GM12878 (cell line): ENCODE data around the gene MT1G. TPM values are rescaled to one million over a fixed set of nuclear protein-coding genes. Genes with fewer than 3 reads are reported as not detected.

Experiments
- ATAC-seq: fragments of 200-7000 bp; cut with Tn5 transposase; 3 replicates; pipeline ENCODE4 v1.9.1; 2020; ENCODE audit warnings: mild to moderate bottlenecking, moderate library complexity
- BruUV-seq: library from RNA; stranded (reverse); fragments of 400-500 nt; replicated peaks from 2 replicates; lab custom pipeline; 2021; lab: Mats Ljungman, UMichigan
- CTCF ChIA-PET: fragments of 300-600 bp; sonication (Branson Sonifier 250); formaldehyde crosslinking; extraction: SDS; loops from one replicate; lab custom pipeline; 2021; ENCODE audit warnings: inconsistent platforms; lab: Yijun Ruan, JAX
- POLR2A ChIA-PET: fragments of 350-600 bp; formaldehyde crosslinking; extraction: SDS; loops from one replicate; lab custom pipeline; 2021; ENCODE audit warnings: inconsistent platforms; lab: Charles Lee
- RAD21 ChIA-PET: fragments of 300-600 bp; sonication (Branson Sonifier 250); formaldehyde crosslinking; loops from one replicate; lab custom pipeline; 2023; ENCODE audit warnings: antibody characterized with exemption; ENCODE audit not compliant: unreplicated experiment; lab: Charles Lee
- SMC1A ChIA-PET: fragments of 300-600 bp; sonication (Branson Sonifier 250); formaldehyde crosslinking; loops from one replicate; lab custom pipeline; 2023; ENCODE audit not compliant: unreplicated experiment, uncharacterized antibody; lab: Charles Lee
- DNase-seq: peaks from one replicate; pipeline ENCODE4 v3.0.0-alpha.2; 2011; ENCODE audit warnings: low read depth, low spot score
- FAIRE-seq: peaks from 3 replicates; lab custom pipeline; 2011; peaks lifted over from hg19 to GRCh38; lab: Jason Lieb, UNC
- H2AFZ ChIP-seq: 2 replicates; pipeline ENCODE4 v1.6.0; 2011; ENCODE audit warnings: low read depth, low read length, control low read depth; ENCODE audit not compliant: control insufficient read depth
- H3K27ac ChIP-seq: 2 replicates; pipeline ENCODE4 v1.5.1; 2011; ENCODE audit warnings: control low read depth; ENCODE audit not compliant: control insufficient read depth, insufficient read depth
- H3K27me3 ChIP-seq, 2 experiments: replicated peaks in 1 of 2; 2 replicates each; pipeline versions ENCODE4 v1.6.0 to v1.6.1; 2011; ENCODE audit warnings: low read length in 1 of 2; ENCODE audit not compliant: control insufficient read depth in 2 of 2, insufficient read depth in 2 of 2
- H3K36me3 ChIP-seq, 2 experiments: 2 replicates each; pipeline ENCODE4 v1.5.1; 2011; ENCODE audit warnings: low read length in 1 of 2; ENCODE audit not compliant: control insufficient read depth in 2 of 2, insufficient read depth in 2 of 2
- H3K4me1 ChIP-seq: 2 replicates; pipeline ENCODE4 v1.6.1; 2011; ENCODE audit warnings: mild to moderate bottlenecking, low read length, moderate library complexity, mixed read lengths; ENCODE audit not compliant: control insufficient read depth, insufficient read depth
- H3K4me2 ChIP-seq: 2 replicates; pipeline ENCODE4 v1.6.0; 2011; ENCODE audit warnings: control low read depth; ENCODE audit not compliant: control insufficient read depth, insufficient read depth
- H3K4me3 ChIP-seq: fragments of 200-600 bp; sonication (generic); 2 replicates; pipeline ENCODE4 v1.5.1; 2016
- H3K79me2 ChIP-seq: 2 replicates; pipeline ENCODE4 v1.6.0; 2011; ENCODE audit warnings: low read length; ENCODE audit not compliant: control insufficient read depth, insufficient read depth
- H3K9ac ChIP-seq: 2 replicates; pipeline ENCODE4 v1.8.0; 2011; ENCODE audit warnings: low read length, control low read depth, mixed read lengths; ENCODE audit not compliant: control insufficient read depth, insufficient read depth
- H3K9me3 ChIP-seq: replicated peaks from 3 replicates; pipeline ENCODE4 v1.5.1; 2011; ENCODE audit warnings: mild to moderate bottlenecking, low read length; ENCODE audit not compliant: control insufficient read depth, insufficient read depth
- H4K20me1 ChIP-seq: 2 replicates; pipeline ENCODE4 v1.6.0; 2011; ENCODE audit not compliant: control insufficient read depth, insufficient read depth
- BCL11A ChIP-seq: IDR thresholded peaks from 2 replicates; pipeline ENCODE4 v1.6.1; 2011; ENCODE audit warnings: low read depth, low read length
- BHLHE40 ChIP-seq, 2 experiments: fragments of 450-650 bp in 1 of 2; IDR thresholded peaks; 2 replicates each; pipeline ENCODE4 v1.6.1; 2011 to 2017; ENCODE audit warnings: low read depth in 2 of 2, borderline replicate concordance in 1 of 2, improper control_type of control experiment in 1 of 2, low read length in 1 of 2, mild to moderate bottlenecking in 1 of 2
- PAX5 ChIP-seq: IDR thresholded peaks from 2 replicates; pipeline ENCODE4 v1.6.1; 2011; ENCODE audit warnings: low read depth, low read length, borderline replicate concordance
- WGBS: methylation state at CpG from one replicate; pipeline ENCODE4 v1.1.6; 2016; ENCODE audit warnings: low lambda C conversion rate; ENCODE audit not compliant: insufficient replicate concordance, insufficient coverage; ENCODE audit errors: missing lambda C conversion rate; 5-methylcytosine and 5-hydroxymethylcytosine counted together
- in situ Hi-C: fragments of 300-500 bp; cut with MboI; formaldehyde crosslinking; loops from 9 replicates; pipeline ENCODE4 v1.14.3; 2018; ENCODE audit warnings: mixed read lengths
- intact Hi-C: fragments of 100-400 bp; cut with micrococcal nuclease; formaldehyde crosslinking; loops from one replicate; pipeline ENCODE4 v1.14.2; 2022; ENCODE audit not compliant: unreplicated experiment
- polyA plus RNA-seq, 11 experiments: library from polyadenylated mRNA; depleted of rRNA in 4 of 11; unstranded in 6 of 11; stranded (reverse) in 5 of 11; fragments of >200 nt; fragmentation: Nextera tagmentation in 4 of 11; fragmentation: Illumina TruSeq in 1 of 11; extraction: Ambion mirVana in 4 of 11; extraction: Trizol in 1 of 11; gene quantifications; 1 replicate in 1 of 11; 2 replicates in 10 of 11; pipeline versions ENCODE4 v1.2.1 to v1.2.3, GENCODE V29; 2011 to 2016; ENCODE audit warnings: inconsistent platforms in 2 of 11, missing spikeins in 2 of 11, low read depth in 1 of 11
- total RNA-seq, 4 experiments: library from RNA; depleted of rRNA in 3 of 4; stranded (reverse); fragments of >200 nt in 3 of 4; fragmentation: Illumina TruSeq in 1 of 4; extraction: Trizol in 1 of 4; gene quantifications; 2 replicates each; pipeline versions ENCODE4 v1.2.1 to v1.2.3, GENCODE V29; 2013 to 2021

Gene MT1G
- total and polyA plus RNA-seq, 10 of the 15 experiments (the other 5 are each of a cell fraction or from before 2014, with no cell fraction given): 1.2 to 9.1 (median 4.6) TPM

DNA sequence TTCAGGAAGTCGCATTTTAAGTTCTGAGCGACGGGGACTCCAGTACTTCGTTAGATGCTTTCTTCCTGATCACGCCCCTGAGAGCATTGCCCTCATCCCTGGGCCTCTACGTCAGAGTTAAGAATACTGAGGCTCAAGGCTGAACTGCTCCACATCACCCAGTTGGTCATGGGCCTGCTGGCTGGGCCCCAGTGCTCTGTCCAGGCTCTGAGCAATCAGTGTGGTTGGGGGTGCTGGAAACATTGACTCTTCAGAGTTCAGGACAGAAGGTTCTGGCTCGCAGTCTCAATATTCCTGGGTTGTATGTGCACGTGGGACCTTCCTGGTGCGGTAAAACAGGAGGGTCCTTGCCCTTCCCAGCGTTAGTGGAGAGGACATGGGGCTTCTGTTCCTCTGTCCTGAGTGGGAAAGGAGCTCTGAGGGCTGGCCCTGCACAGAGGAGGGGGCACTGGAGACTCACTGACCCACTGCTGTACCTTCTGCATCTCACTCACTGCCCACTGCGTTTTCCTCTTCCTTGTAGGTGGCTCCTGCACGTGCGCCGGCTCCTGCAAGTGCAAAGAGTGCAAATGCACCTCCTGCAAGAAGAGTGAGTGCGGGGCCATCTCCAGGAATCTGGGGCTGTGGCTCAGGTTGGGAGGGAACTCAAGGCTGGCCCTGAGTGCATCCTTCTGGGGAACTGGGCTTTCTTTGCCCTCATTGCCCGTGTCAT is 41.8 kb downstream of the MT1G start:
- Histone ChIP-seq H3K4me3 (peak overlapping the region; percentile 44; the same call in 1 of the 2 replicates), H3K36me3 (no peaks in the 10 kb centered on the region), H3K9me3 (no peaks in the 10 kb centered on the region), H4K20me1 (no peaks in the 10 kb centered on the region), H3K4me2 (peak overlapping the region; percentile 40), H3K27ac (no peak overlapping the region), H3K27me3 (peaks cover 0 to 2% of the 10 kb centered on the region in 2 experiments; a peak in 3 of 4 replicates), H3K9ac (peak overlapping the region; percentile 56; the same call in 1 of the 2 replicates), H3K79me2 (no peaks in the 10 kb centered on the region), H2AFZ (peak overlapping the region; percentile 85), H3K4me1 (peaks cover 17% of the 10 kb centered on the region)
- DNase-seq: no peak
- in situ Hi-C loops (no loop called here), intact Hi-C loops (no loop called here)
- RAD21 ChIA-PET: interaction anchor here (0.6 to 1.3 kb wide), 3 partner anchors 15 to 64 kb away, joined by 3 to 5 read pairs (median 4); partner anchors contain the start of gene MT2A
- POLR2A ChIA-PET: interaction anchor here (0.6 to 1.5 kb wide), 4 partner anchors 16 to 74 kb away, joined by 3 to 4 read pairs (median 3); partner anchors contain the start of gene MT2A
- TF ChIP-seq PAX5 (no peak), BHLHE40 (IDR thresholded peaks at IDR 0.05; ENCODE audit: borderline replicate concordance in 1 of 2, low read depth in 2 of 2, low read length in 1 of 2) (peak in 1 of 2 experiments; percentile 63; a peak in 2 of 4 replicates), BCL11A (no peak)
- BruUV-seq: TSS peak; percentile 98
- FAIRE-seq: no peak
- CTCF ChIA-PET: interaction anchor here (0.7 to 1.0 kb wide), 2 partner anchors 18 to 25 kb away, joined by 3 read pairs; partner anchors contain the start of gene MT2A
- ATAC-seq: peak; percentile 18
- WGBS: 33% methylated on average over 16 of the region's 16 CpGs
- SMC1A ChIA-PET: no interaction called here
